MCF 10A (cell line): ENCODE measurements around the gene MEF2C. TPM values are rescaled to one million over a fixed set of nuclear protein-coding genes. Genes with fewer than 3 reads are reported as not detected.

ENCODE experiments used
- BruUV-seq: library from RNA; stranded (reverse); fragments of 400-500 nt; replicated peaks from 2 replicates; lab custom pipeline; 2021; lab: Mats Ljungman, UMichigan
- CTCF ChIA-PET: fragments of 300-600 bp; sonication (Branson Sonifier 250); formaldehyde crosslinking; extraction: SDS; loops from one replicate; lab custom pipeline; 2021; ENCODE audit warnings: antibody characterized with exemption, inconsistent platforms; lab: Yijun Ruan, JAX
- POLR2A ChIA-PET: fragments of 300-600, 350-650 bp; sonication (Branson Sonifier 250); formaldehyde crosslinking; extraction: SDS; loops from one replicate; lab custom pipeline; 2020; ENCODE audit warnings: antibody characterized with exemption, inconsistent platforms; lab: Yijun Ruan, JAX
- DNase-seq: peaks from one replicate; pipeline ENCODE4 v3.0.0-alpha.2; 2018; ENCODE audit not compliant: unreplicated experiment
- H3K27ac Mint-ChIP-seq: one replicate; pipeline ENCODE4 v1.8.0; 2022; ENCODE audit warnings: mild to moderate bottlenecking, low read depth, mixed read lengths; ENCODE audit not compliant: unreplicated experiment
- H3K27me3 Mint-ChIP-seq: one replicate; pipeline ENCODE4 v1.8.0; 2022; ENCODE audit warnings: mixed read lengths; ENCODE audit not compliant: insufficient read depth, unreplicated experiment
- H3K36me3 Mint-ChIP-seq: one replicate; pipeline ENCODE4 v1.8.0; 2022; ENCODE audit warnings: mild to moderate bottlenecking, moderate library complexity, mixed read lengths; ENCODE audit not compliant: insufficient read depth, unreplicated experiment
- H3K4me1 Mint-ChIP-seq: one replicate; pipeline ENCODE4 v1.8.0; 2022; ENCODE audit warnings: mixed read lengths; ENCODE audit not compliant: insufficient read depth, unreplicated experiment
- H3K4me3 Mint-ChIP-seq: one replicate; pipeline ENCODE4 v1.8.0; 2022; ENCODE audit warnings: mild to moderate bottlenecking, moderate library complexity, mixed read lengths; ENCODE audit not compliant: unreplicated experiment
- H3K9me3 Mint-ChIP-seq: one replicate; pipeline ENCODE4 v1.8.0; 2022; ENCODE audit warnings: mixed read lengths; ENCODE audit not compliant: unreplicated experiment
- CTCF ChIP-seq: fragments of 200-600 bp; IDR thresholded peaks from one replicate; pipeline ENCODE4 v1.8.0; 2022; ENCODE audit warnings: antibody characterized with exemption, mild to moderate bottlenecking; ENCODE audit not compliant: unreplicated experiment
- intact Hi-C: fragments of 100-400 bp; cut with micrococcal nuclease; formaldehyde crosslinking; loops from 2 replicates; pipeline ENCODE4 v1.14.1; 2022
- total RNA-seq: library from RNA; stranded (reverse); gene quantifications from 2 replicates; pipeline ENCODE4 v1.2.3, GENCODE V29; 2022

The MEF2C gene
- total RNA-seq, 1 experiment from 2014 or later: 0.05 TPM

GRCh38 chr5:88821161-88821560 is 61.8 kb downstream of the MEF2C start:
- H3K4me1 Mint-ChIP-seq: no peaks in the 10 kb centered on the region
- peaks cover 90% of the 10 kb centered on the region for H3K27me3 Mint-ChIP-seq
- intact Hi-C loops: no loop called here
- H3K4me3 Mint-ChIP-seq: no peak overlapping the region
- no peak overlapping the region for H3K27ac Mint-ChIP-seq
- CTCF ChIA-PET: no interaction called here
- H3K36me3 Mint-ChIP-seq: no peaks in the 10 kb centered on the region
- no peak for DNase-seq
- TF ChIP-seq CTCF: no peak
- H3K9me3 Mint-ChIP-seq: no peaks in the 10 kb centered on the region
- POLR2A ChIA-PET: no interaction called here
- no TSS peak for BruUV-seq

- H3K36me3 Mint-ChIP-seq: no peaks in the 10 kb centered on the region
- no peak overlapping the region for H3K4me3 Mint-ChIP-seq
- ChIA-PET POLR2A (no interaction called here), CTCF (no interaction called here)
- H3K27me3 Mint-ChIP-seq: peaks cover 90% of the 10 kb centered on the region
- no peaks in the 10 kb centered on the region for H3K4me1 Mint-ChIP-seq
- no peak overlapping the region for H3K27ac Mint-ChIP-seq
- DNase-seq: no peak
- no peak for TF ChIP-seq CTCF
- no peaks in the 10 kb centered on the region for H3K9me3 Mint-ChIP-seq
- intact Hi-C loops: no loop called here
- no TSS peak for BruUV-seq
Observed at GRCh38 chr5:88820581-88820980, 62.4 kb downstream of the MEF2C start.

GRCh38 chr5:88819301-88819999 is 63.5 kb downstream of the MEF2C start:
- intact Hi-C loops: no loop called here
- H3K36me3 Mint-ChIP-seq: no peaks in the 10 kb centered on the region
- TF ChIP-seq CTCF: no peak
- peaks cover 90% of the 10 kb centered on the region for H3K27me3 Mint-ChIP-seq
- no peak overlapping the region for H3K4me3 Mint-ChIP-seq
- no peaks in the 10 kb centered on the region for H3K9me3 Mint-ChIP-seq
- ChIA-PET POLR2A (no interaction called here), CTCF (interaction anchor here (1.7 kb wide), 1 partner anchor 90 kb away, joined by 11 read pairs; no protein-coding TSS in a partner anchor)
- DNase-seq: no peak
- no TSS peak for BruUV-seq
- H3K4me1 Mint-ChIP-seq: no peaks in the 10 kb centered on the region
- no peak overlapping the region for H3K27ac Mint-ChIP-seq

GRCh38 chr5:88818296-88818695 is 64.7 kb downstream of the MEF2C start:
- no TSS peak for BruUV-seq

More at GRCh38 chr5:88818296-88818695, 64.7 kb downstream of the MEF2C start:
- ChIA-PET POLR2A (no interaction called here), CTCF (interaction anchor here (0.5 to 1.7 kb wide), 2 partner anchors 13 to 89 kb away, joined by 7 to 11 read pairs; no protein-coding TSS in a partner anchor)
- H3K4me1 Mint-ChIP-seq: no peaks in the 10 kb centered on the region
- no peak for DNase-seq
- intact Hi-C loops: no loop called here
- no peak overlapping the region for H3K27ac Mint-ChIP-seq
- H3K4me3 Mint-ChIP-seq: no peak overlapping the region
- H3K27me3 Mint-ChIP-seq: peaks cover 88% of the 10 kb centered on the region
- H3K9me3 Mint-ChIP-seq: no peaks in the 10 kb centered on the region
- no peak for TF ChIP-seq CTCF
- no peaks in the 10 kb centered on the region for H3K36me3 Mint-ChIP-seq
